ENCODE data around the gene MISP3. TPM values are rescaled to one million over a fixed set of nuclear protein-coding genes. Genes with fewer than 3 reads are reported as not detected.

MISP3 gene
- total and polyA plus RNA-seq, 9 of the 15 experiments (the other 6 are each of a cell fraction or from before 2014, with no cell fraction given) = 0.25 to 5.6 (median 1.6) TPM

DNA sequence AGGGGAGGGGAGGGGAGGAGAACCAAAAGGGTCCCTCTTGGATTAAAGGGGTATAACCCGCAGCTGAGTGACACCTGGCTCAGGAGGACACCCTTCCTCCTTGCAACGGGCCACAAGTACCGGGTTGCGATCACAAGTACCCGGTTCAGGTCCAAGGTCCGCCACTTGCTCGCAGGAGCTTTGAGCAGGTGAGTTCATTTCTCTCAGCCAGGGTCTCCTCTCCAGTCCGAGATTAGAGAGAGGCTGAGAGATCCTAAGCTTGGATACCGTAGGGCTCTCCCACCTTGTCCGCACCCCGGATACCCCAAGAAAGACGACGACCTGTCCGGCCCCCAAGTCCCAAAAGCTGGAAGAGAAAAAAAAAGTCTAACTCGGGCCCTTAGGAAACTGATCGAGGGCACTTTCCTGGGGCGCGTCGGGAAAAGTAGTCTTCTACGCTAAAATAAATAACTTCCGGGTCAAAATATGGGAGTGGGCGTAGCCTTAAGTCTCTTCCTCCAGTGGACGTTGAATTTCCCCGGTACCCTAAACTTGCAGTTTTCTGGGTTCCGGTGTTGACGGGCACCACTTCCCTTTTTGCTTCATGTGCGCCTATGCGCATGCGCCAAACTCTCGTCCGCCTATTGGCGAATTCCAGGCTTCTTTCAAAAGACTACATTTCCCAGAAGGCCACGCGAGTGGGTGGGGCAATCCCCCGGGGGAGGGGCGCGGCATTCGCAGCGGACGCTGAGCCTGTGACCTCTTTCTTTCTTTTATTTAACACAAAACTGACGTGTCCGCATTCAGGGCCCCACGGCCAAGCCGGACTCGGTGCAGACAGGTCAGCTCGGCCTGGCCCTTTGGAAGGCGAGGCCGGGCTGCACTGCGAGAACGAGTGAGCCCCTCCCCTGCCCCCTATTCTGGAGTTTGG is 8.6 kb downstream of the MISP3 start (continued):
- TF ChIP-seq, protein P1, sequence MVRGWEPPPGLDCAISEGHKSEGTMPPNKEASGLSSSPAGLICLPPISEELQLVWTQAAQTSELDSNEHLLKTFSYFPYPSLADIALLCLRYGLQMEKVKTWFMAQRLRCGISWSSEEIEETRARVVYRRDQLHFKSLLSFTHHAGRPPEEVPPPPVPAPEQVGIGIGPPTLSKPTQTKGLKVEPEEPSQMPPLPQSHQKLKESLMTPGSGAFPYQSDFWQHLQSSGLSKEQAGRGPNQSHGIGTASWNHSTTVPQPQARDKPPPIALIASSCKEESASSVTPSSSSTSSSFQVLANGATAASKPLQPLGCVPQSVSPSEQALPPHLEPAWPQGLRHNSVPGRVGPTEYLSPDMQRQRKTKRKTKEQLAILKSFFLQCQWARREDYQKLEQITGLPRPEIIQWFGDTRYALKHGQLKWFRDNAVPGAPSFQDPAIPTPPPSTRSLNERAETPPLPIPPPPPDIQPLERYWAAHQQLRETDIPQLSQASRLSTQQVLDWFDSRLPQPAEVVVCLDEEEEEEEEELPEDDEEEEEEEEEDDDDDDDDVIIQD (CRISPR knock-in tag; IDR thresholded peaks at IDR 0.05) = no peak
- no peak; the same call in 1 of the 2 replicates for TF ChIP-seq ZNF12 (CRISPR knock-in tag; IDR thresholded peaks at IDR 0.05)
- peak; percentile 43; the same call in 1 of the 2 replicates for TF ChIP-seq POLR2AphosphoS2 (IDR thresholded peaks at IDR 0.05; ENCODE audit: low read length)
- TF ChIP-seq RBM14 (IDR thresholded peaks at IDR 0.05; ENCODE audit: borderline replicate concordance, insufficient read depth, low read depth, low read length) = no peak
- TF ChIP-seq CAMTA2 (CRISPR knock-in tag; conservative IDR thresholded peaks at IDR 0.05) = no peak
- TF ChIP-seq, protein P2, sequence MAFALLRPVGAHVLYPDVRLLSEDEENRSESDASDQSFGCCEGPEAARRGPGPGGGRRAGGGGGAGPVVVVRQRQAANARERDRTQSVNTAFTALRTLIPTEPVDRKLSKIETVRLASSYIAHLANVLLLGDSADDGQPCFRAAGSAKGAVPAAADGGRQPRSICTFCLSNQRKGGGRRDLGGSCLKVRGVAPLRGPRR (CRISPR knock-in tag; IDR thresholded peaks at IDR 0.05) = no peak
- TF ChIP-seq, protein P3, sequence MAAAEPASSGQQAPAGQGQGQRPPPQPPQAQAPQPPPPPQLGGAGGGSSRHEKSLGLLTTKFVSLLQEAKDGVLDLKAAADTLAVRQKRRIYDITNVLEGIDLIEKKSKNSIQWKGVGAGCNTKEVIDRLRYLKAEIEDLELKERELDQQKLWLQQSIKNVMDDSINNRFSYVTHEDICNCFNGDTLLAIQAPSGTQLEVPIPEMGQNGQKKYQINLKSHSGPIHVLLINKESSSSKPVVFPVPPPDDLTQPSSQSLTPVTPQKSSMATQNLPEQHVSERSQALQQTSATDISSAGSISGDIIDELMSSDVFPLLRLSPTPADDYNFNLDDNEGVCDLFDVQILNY (CRISPR knock-in tag; IDR thresholded peaks at IDR 0.05) = no peak
- no peak for TF ChIP-seq ZNF24 (IDR thresholded peaks at IDR 0.05)
- TF ChIP-seq, protein P4, sequence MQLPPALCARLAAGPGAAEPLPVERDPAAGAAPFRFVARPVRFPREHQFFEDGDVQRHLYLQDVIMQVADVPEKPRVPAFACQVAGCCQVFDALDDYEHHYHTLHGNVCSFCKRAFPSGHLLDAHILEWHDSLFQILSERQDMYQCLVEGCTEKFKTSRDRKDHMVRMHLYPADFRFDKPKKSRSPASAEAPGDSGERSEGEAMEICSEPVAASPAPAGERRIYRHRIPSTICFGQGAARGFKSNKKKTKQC (CRISPR knock-in tag; IDR thresholded peaks at IDR 0.05) = peak; percentile 41
- peak; percentile 89 for TF ChIP-seq CREM (IDR thresholded peaks at IDR 0.05; ENCODE audit: low read depth)
- TF ChIP-seq, protein P5, sequence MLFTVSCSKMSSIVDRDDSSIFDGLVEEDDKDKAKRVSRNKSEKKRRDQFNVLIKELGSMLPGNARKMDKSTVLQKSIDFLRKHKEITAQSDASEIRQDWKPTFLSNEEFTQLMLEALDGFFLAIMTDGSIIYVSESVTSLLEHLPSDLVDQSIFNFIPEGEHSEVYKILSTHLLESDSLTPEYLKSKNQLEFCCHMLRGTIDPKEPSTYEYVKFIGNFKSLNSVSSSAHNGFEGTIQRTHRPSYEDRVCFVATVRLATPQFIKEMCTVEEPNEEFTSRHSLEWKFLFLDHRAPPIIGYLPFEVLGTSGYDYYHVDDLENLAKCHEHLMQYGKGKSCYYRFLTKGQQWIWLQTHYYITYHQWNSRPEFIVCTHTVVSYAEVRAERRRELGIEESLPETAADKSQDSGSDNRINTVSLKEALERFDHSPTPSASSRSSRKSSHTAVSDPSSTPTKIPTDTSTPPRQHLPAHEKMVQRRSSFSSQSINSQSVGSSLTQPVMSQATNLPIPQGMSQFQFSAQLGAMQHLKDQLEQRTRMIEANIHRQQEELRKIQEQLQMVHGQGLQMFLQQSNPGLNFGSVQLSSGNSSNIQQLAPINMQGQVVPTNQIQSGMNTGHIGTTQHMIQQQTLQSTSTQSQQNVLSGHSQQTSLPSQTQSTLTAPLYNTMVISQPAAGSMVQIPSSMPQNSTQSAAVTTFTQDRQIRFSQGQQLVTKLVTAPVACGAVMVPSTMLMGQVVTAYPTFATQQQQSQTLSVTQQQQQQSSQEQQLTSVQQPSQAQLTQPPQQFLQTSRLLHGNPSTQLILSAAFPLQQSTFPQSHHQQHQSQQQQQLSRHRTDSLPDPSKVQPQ (CRISPR knock-in tag; IDR thresholded peaks at IDR 0.05; ENCODE audit: borderline replicate concordance) = no peak
- no peak for TF ChIP-seq MIER1 (IDR thresholded peaks at IDR 0.05; ENCODE audit: low read depth)
- TF ChIP-seq DPF2 (IDR thresholded peaks at IDR 0.05) = no peak
- TF ChIP-seq TCF7 (IDR thresholded peaks at IDR 0.05; ENCODE audit: borderline replicate concordance) = no peak
- TF ChIP-seq, protein P6, sequence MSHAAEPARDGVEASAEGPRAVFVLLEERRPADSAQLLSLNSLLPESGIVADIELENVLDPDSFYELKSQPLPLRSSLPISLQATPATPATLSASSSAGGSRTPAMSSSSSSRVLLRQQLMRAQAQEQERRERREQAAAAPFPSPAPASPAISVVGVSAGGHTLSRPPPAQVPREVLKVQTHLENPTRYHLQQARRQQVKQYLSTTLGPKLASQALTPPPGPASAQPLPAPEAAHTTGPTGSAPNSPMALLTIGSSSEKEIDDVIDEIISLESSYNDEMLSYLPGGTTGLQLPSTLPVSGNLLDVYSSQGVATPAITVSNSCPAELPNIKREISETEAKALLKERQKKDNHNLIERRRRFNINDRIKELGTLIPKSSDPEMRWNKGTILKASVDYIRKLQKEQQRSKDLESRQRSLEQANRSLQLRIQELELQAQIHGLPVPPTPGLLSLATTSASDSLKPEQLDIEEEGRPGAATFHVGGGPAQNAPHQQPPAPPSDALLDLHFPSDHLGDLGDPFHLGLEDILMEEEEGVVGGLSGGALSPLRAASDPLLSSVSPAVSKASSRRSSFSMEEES (CRISPR knock-in tag; IDR thresholded peaks at IDR 0.05) = no peak
- peak; percentile 70 for TF ChIP-seq ETV1 (tag; conservative IDR thresholded peaks at IDR 0.05; ENCODE audit: low read depth)
- TF ChIP-seq ATF7 (IDR thresholded peaks at IDR 0.05) = peak; percentile 87
- no peak for TF ChIP-seq GTF2E2 (tag; IDR thresholded peaks at IDR 0.05)
- TF ChIP-seq SMARCA4 (IDR thresholded peaks at IDR 0.05) = no peak
- peak; percentile 16 for TF ChIP-seq PHF20 (IDR thresholded peaks at IDR 0.05; ENCODE audit: partially characterized antibody)
- no peak for TF ChIP-seq ZNF76 (CRISPR knock-in tag; IDR thresholded peaks at IDR 0.05; ENCODE audit: borderline replicate concordance)
